G401 (cell line): ENCODE results near the gene SLIT3. TPM values are rescaled to one million over a fixed set of nuclear protein-coding genes. Genes with fewer than 3 reads are reported as not detected.
A peak's percentile ranks its signal among the peaks of the same experiment; 100 is the strongest.

Source experiments
- DNase-seq: peaks from one replicate; pipeline ENCODE4 v3.0.0-alpha.2; 2015; ENCODE audit warnings: low spot score
- in situ Hi-C: cut with HindIII; loops from 2 replicates; pipeline ENCODE4 v1.10.0; 2016; ENCODE audit warnings: low sequenced_read_pairs, mixed read lengths
- total RNA-seq: library from RNA; depleted of rRNA; stranded (reverse); fragments of >200 nt; shearing (Covaris generic); gene quantifications from 2 replicates; pipeline ENCODE4 v1.2.3, GENCODE V29; 2014

The SLIT3 gene
- total RNA-seq, 1 experiment from 2014 or later: 0.03 TPM

DNA sequence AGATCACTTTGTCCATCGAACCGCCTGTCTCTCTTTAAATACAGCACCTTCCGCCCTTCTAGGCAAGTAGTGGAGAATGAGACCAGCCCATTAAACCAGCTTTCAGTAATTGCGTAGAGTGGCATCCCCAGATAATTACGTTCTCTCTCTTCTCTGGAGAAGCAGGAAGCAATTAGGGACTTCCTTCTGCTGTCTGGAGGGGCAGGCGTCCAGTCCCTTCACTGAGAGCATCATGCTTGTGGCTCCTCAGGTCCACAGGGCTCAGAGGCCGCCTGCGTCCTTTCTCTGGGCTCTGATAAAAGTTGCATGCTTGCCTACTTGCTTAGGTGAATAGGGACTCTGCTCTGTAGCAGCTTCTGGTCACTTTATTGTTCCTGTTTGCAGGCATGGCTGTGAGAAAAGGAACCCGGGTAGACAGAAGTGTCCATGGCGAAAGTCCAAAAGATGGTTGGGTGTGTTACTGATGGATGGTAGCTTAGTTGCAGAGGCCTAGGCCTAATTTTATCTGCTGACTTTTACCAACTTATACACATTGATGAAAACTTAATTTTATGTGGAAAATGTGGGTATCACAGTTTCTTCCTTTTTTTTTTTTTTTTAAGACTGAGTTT is 422.7 kb downstream of the SLIT3 start:
- in situ Hi-C loops: no loop called here

DNA sequence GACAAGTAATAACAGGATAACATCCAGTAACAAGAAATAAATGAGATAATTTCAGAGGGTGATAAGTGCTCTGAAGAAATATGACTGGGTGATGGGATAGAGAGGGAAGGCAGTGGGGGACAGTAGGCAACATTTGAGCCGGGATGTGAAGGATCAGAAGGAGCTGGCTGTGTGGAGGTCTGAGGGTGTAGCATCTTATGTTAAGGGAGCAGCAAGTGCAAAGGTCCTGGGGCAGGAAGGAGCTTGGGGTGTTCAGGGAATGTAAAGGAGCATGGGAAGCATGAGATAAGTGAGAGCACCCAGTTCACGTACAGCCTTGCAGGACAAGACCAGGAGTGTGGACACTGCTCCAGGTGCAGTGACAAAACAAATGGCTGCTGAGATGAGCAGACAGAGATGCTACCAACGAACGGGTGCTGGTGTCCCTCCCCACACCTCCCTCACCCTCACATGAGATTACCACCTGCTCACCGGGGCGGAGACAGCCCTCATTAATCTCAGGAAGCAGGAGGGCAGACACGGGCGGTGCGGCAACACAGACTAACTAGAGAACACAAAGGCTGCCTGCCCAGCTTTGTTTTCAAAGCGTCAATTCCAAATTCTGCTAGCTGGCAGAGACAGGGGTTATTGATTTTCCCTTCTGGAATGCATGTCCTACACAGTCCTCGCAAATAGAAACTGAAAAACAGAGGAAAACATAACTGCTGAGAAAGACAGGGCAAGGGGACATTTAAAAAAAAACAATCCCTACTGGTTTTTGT is 423.6 kb downstream of the SLIT3 start:
- no peak for DNase-seq
- in situ Hi-C loops: no loop called here

More for the DNA sequence above, 422.7 kb downstream of the SLIT3 start:
- DNase-seq: no peak

DNA sequence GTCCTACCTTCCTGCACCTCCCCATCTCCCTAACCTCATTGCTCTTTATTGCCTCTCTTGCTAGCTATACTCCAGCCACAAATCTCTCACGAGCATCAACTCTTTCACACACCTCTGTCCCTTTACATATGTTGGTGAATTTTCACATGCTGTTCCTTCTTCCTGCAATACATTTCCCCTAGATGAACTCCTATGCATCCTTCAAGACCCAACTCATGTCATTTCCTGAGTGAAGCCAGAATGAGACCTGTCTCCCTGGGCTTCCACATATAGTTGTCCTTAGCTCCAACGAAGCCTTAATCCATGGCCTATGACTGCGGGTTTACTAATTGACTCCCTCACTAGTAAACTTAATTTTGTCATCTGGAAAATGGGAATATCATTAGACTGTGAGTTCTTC is 424.5 kb downstream of the SLIT3 start:
- DNase-seq: no peak
- in situ Hi-C loops: no loop called here

DNA sequence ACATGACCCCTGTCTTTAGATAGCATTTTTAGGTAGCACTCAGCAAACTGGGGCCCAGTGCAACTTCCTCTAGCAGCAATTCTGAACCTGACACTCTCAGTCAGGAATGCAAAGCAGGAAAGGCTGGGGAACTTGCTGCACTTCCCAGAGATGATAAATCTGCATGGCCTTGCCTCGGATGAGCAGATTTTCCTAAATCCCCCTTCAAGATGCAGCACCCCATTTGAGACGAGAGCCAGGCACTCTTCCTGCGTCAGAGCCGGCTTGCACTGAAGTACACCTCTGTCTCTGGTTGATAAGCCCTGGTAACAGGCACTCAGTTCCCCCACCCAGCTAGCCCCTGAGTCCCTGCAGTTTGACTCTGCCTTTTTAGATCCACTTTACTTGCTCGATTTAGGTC is 425.1 kb downstream of the SLIT3 start:
- in situ Hi-C loops: no loop called here
- no peak for DNase-seq

DNA sequence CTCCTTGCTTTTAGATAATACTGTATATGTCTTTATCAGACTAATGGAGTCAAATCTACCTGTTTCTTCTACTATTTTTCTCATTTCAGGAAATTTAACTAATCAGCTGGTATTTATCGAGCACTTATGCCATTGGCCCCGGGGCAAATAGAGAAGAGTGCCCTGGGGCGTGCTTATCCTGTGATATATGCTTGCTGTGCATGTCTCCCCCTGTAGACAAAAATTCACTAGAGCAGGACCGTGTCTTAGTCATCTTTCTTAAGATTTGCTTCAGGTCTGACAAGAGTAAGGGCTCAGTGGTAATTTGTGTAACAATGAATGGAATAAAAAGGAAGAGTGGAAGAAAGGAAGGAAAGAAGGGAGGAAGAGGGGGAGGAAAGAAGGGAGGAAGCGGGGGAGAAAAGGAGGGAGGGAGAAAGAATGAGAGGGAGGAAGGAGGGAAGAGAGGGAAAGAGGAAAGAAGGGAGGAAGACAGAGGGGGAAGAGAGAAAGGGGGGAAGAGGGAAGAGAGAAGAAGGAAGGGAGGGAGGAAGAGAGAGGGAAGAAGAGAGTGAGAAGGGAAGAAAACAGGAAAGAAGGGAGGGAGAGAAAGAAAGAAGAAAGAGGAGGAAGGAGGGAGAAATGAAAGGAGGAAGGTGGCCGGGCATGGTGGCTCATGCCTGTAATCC is 426.1 kb downstream of the SLIT3 start:
- in situ Hi-C loops: no loop called here
- no peak for DNase-seq

DNA sequence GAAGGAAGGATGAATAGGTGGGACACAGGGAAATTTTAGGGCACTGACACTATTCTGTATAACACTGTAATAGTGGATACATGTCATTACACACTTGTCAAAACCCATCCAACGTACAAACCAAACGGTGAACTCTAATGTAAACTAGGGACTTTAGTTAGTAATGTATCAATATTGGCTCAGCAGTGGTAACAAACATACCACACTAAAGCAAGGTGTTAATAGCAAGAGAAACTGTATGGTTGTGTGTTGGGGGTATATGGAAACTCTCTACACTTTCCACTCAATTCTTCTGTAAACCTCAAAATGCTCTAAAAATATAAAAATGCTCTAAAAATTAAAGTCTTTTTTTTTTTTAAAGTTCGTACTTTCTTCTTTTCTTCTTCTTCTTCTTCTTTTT is 428.7 kb downstream of the SLIT3 start:
- no peak for DNase-seq
- in situ Hi-C loops: no loop called here

DNA sequence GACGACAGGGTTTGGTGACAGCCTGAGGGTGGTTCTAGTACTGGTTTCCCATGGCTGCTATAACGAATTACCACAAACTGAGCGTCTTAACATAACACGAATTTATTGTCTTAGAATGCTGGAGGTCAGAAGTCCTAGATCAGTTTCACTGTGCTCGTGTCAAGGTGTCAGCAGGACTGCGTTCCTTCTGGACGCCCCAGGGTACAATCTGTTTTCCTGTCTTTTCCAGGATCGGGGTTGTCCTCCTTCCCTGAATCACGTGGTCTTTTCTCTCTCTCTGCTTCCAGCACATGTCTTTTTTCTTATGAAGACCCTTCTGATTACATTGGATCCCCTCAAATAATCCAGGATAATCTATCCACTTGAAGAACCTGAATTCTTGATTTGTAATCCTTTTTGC is 430.0 kb downstream of the SLIT3 start:
- in situ Hi-C loops: no loop called here
- peak; percentile 53 for DNase-seq

DNA sequence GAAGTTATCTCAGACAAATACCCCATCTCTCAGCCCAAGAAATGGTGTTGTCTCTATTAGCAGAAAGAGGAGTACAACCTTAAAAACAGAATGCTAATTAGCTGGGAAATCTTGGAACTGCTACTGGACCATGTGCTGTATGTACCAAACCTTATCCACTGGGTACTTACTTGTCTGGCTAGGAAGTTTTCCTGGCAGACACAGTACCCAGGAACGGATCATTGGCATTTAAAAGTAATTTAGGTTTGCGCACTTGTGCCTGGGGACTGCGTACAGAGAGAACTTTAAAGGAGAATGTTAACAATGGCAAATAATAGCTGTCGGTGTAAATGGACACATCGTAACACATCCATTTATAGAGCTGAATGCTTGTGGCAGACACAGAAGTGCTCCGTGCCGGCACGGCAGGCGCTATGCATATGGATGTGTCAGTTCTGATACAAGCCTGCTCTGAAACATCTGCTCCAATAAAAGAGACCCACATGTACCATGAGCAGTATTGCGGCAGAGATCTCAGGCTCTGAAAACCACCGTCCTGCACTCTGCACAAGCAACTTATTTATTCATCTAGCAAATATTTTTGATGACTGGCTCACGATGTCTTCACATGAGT is 431.2 kb downstream of the SLIT3 start:
- in situ Hi-C loops: no loop called here
- DNase-seq: no peak

DNA sequence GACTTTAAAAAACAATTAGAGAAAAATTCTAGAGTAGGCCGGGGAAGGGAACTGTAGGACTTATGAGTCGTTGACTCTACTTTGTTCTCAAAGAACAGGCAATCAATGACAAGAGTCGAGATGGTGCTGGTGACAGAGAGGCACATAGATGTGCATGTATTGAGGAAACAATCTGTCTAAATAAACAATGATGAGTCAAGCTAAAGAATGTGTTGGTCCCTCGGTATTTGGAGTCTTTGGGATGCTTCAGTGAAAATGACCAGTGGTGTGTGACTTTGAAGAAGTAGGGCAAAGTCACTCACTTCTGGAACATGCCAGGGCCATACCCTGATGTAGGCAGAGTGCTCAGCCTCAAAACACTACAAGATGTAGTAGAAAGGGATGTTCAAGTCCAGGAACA is 433.7 kb downstream of the SLIT3 start:
- in situ Hi-C loops: no loop called here
- DNase-seq: no peak

DNA sequence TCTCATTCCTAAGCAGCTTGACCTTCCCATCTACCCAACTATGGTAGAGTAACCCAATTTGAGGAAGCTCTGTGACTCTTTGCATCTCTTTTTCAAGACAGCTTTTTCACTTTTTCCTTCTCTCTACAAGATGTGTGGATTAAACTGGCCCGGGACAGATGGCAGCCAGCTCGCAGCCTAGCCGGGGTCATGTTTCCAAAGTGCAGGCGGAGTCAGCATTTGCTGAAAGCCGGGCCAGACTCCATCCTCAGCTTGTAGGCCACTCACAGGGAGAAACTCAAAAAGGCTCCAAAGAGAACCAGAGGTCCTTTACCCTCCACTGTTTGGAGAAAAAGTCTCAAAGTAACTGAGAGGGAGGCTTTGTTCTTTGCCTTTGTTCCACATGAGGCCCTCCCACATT is 435.0 kb downstream of the SLIT3 start:
- in situ Hi-C loops: no loop called here
- peak; percentile 67 for DNase-seq

DNA sequence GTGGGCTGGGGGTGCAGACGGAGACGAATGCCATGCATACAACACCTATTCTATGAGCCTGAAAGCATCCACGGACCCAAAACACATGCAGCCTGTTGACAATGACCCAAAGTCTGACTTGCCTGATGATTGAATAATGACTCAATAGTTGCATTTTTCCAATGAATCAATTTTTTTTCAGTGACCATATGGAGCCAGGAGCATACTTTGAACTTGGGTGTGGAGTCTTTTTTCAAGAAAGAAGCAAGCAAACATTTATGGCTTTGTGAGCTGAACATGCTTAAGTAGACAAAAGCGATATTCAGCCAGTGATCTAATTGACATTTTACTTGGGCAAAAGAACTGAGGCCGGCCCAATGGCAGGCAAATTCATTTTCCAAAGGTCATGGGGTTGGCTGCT is 437.9 kb downstream of the SLIT3 start:
- DNase-seq: no peak
- in situ Hi-C loops: no loop called here

DNA sequence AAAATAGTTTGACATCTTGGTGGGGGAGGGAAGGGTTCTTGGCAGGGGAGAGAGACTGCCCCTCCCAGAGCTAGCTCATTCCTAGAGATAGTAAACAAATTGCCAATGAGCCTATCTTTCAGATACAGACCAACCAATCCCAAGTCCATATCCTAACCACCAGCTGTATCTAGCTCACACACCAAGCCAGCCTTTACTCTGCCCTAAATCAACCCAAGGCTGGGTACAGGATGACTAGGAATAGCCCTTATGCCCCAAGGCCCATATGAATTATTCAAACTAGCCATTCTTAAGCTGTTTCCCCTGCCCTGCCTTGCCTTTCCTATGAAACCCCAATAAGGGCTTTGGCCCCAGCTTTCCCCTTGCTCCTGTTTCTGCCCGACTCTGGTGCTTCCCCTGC is 440.4 kb downstream of the SLIT3 start:
- no peak for DNase-seq

DNA sequence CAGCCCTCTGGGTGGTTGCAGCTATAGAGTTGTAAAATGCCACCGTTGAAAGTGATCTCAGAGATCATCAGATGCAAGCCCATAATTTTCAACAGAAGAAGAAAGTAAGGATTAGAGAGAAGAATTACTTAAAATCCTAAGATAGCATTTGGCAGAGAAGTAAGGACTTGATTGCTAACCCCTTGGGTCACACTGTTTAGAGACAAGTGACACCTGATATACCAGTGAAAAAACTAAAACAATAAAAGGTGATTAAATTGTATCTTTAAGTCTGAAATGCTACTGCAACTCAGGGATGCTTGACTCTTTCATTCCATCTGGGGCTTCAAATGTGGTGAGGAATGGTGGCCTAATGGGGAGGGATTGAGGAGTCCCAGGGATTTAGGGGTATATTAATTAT is 440.9 kb downstream of the SLIT3 start:
- in situ Hi-C loops: no loop called here
- DNase-seq: no peak

More for the DNA sequence above, 440.4 kb downstream of the SLIT3 start:
- in situ Hi-C loops: no loop called here

DNA sequence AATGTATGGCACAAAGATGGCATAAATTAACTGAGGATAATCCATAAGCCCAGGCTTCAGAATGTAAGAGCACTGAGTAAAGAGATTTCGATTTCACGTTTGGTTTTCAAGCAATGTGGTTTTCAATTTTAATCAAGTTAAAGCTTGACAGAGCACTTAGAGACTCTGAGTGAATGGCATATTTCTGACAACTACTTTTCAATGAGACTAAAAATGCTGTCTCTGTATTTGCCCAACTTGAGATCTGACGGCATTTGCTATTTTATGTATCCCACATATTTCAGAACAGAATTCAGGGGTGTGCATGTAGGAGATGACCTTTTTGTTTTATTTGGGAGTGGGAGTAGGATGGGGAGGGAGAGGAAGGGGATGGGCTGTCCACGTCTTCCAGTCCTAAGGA is 441.5 kb downstream of the SLIT3 start:
- in situ Hi-C loops: no loop called here
- DNase-seq: no peak

DNA sequence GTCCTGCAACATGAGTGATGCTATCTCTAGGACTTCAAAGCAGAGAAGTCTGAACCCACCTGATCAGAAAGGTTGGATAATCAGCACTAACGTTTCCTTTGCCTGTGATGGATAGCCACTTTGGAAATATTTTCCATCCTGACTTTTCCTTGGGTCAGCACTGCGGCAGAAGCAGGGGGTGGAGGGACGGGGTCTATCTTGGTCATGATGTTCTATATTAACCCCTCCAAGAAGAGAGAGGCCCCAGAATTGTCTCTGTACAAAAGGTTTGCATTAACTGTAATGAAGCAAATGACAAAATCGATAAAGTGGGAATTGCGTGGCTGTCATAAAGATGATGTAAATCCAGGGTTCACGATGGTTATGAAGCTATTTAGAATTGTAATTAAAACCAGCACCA is 441.9 kb downstream of the SLIT3 start:
- in situ Hi-C loops: no loop called here
- no peak for DNase-seq

DNA sequence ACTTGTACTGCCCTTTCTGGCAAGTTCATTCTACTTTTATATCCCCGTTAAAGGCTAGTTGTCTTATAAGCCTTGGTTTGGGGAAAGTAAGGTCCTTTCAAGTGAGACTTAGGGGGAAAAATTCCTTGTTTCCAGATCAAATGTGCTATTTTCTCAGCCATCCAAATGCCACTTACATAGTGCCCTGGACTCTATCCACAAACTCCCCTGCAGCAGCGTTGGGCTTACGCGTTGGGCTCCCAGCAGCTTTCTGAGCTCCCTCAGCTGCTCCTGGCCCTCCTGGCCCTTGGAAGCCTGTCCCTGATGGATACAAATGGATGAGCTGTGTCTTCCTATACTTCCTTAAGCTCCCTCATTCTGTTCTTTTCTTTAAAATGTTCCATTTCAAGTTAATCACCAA is 442.6 kb downstream of the SLIT3 start:
- no peak for DNase-seq
- in situ Hi-C loops: no loop called here

DNA sequence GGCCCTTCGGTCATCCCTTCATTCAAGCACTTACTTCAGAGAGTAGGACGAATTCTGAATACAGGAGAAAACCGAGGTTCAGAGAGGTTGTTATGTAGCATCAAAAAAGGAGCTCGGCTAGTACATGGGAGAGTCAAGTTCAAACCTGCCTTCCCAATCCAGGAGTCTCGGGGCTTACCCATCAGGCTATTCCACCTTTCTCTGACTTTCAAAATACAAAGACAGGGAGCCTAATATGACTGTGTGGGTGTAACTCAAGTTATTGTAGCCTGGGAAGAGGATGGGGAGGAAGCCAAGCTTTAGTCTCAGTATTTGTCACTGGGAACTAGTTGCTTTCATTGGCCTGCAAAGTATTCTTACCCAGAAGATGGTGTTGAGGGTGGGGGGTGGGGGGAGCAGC is 447.0 kb downstream of the SLIT3 start:
- DNase-seq: no peak

DNA sequence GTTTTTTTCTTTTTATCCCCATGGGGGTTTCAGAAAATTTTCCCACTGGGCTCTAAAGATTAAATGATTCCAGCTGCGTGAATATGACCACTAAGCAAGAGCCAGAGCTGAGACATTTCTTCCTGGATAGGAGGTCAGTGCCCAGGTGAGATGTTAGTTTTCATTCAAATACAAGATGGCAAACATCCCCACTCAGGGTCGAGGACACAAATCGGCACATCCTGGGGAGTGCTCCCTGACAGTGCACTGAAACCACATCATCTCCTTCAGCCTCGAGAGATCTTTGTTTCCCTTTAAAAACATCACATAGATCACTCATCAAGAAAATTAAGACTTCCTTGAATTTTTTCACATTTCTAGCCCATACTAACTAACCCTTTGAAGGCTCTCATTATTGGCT is 448.6 kb downstream of the SLIT3 start:
- in situ Hi-C loops: no loop called here
- DNase-seq: no peak

More for the DNA sequence above, 447.0 kb downstream of the SLIT3 start:
- in situ Hi-C loops: no loop called here

DNA sequence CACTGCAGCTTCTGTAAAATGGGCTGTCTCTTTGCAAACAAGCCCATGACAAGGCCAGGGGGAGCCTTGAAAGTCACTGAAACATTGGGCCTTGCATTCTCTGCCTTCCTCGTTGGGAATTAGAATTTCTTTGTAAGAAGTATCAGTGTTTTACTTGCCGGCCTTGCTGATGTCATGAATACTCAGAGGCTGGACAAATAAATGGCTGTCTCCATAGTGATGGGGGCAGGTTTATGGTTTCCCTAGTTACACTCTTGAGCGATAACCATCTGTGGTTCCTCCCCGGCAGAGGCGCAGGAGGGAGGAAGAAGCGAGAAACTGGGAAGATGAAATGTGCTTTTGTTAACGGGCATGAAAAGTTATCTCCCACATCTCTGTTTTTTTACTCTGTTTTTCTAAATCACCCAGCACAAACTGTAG is 449.0 kb downstream of the SLIT3 start:
- in situ Hi-C loops: no loop called here
- DNase-seq: no peak

DNA sequence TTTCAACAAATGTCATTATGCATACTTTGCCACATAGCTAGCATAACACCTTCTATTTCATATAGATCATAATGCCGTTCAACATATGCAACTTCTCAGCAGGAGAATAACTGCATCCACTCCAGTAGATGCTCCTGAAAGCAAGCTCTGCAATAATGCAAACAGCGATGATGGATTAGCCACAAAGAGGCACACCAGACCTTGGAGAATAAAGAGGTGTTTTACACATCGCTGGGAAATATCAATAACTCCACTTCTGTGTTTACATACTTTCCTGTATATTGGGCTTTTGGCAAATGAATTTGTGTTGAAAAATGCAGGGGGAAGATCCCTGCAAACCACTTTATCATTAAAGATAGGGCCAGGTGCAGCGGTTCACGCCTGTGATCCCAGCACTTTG is 450.3 kb downstream of the SLIT3 start:
- in situ Hi-C loops: no loop called here

More for the DNA sequence above, 450.3 kb downstream of the SLIT3 start:
- no peak for DNase-seq
